SK-N-MC (cell line): ENCODE results near the gene ERLEC1.

Experiments used
- DNase-seq: peaks from one replicate; pipeline ENCODE4 v3.0.0-alpha.2; 2011; ENCODE audit warnings: low read depth, low spot score
- H3K27ac ChIP-seq: fragments of 200-600 bp; sonication (generic); 2 replicates; pipeline ENCODE4 v1.5.1; 2016; ENCODE audit warnings: mixed run types
- H3K36me3 ChIP-seq: fragments of 200-600 bp; sonication (generic); 2 replicates; pipeline ENCODE4 v1.6.1; 2017; ENCODE audit warnings: antibody characterized with exemption, low read length, mixed read lengths; ENCODE audit not compliant: insufficient read depth
- H3K4me3 ChIP-seq: fragments of 200-600 bp; sonication (generic); 2 replicates; pipeline ENCODE4 v1.5.1; 2016
- H3K9ac ChIP-seq: fragments of 200-600 bp; sonication (generic); 2 replicates; pipeline ENCODE4 v1.8.0; 2017; ENCODE audit warnings: mixed run types, mixed read lengths; ENCODE audit not compliant: insufficient read length
- H3K9me3 ChIP-seq: fragments of 200-600 bp; sonication (generic); 2 replicates; pipeline ENCODE4 v1.6.1; 2017; ENCODE audit warnings: low read depth, mild to moderate bottlenecking, antibody characterized with exemption, low read length, moderate library complexity, mixed read lengths
- EZH2 ChIP-seq: fragments of 200-600 bp; sonication (generic); IDR thresholded peaks from one replicate; pipeline ENCODE4 v1.6.1; 2017; ENCODE audit warnings: antibody characterized with exemption
- FOXP2 ChIP-seq: optimal IDR thresholded peaks from 2 replicates; pipeline ENCODE3; 2011; ENCODE audit warnings: mild to moderate bottlenecking, moderate library complexity; ENCODE audit not compliant: insufficient read depth; ENCODE audit errors: extremely low read length, control extremely low read depth
- POLR2AphosphoS5 ChIP-seq: IDR thresholded peaks from 2 replicates; pipeline ENCODE4 v1.6.1; 2012; ENCODE audit warnings: mild to moderate bottlenecking, low read depth, low read length, borderline replicate concordance

Gene ERLEC1

GRCh38 chr2:53787614-53788289 is 908 bp downstream of the ERLEC1 start:
- no peaks in the 10 kb centered on the region for H3K9me3 ChIP-seq
- no peak for TF ChIP-seq POLR2AphosphoS5
- no peak for TF ChIP-seq EZH2
- no peak for TF ChIP-seq FOXP2
- H3K36me3 ChIP-seq: no peaks in the 10 kb centered on the region
- H3K9ac ChIP-seq: peak overlapping the region; percentile 95
- no peak overlapping the region for H3K27ac ChIP-seq
- peak overlapping the region; percentile 97 for H3K4me3 ChIP-seq
- DNase-seq: no peak

GRCh38 chr2:53793261-53793660 is 6.4 kb downstream of the ERLEC1 start:
- H3K27ac ChIP-seq: no peak overlapping the region
- no peak overlapping the region for H3K9ac ChIP-seq
- TF ChIP-seq EZH2 (no peak), FOXP2 (no peak), POLR2AphosphoS5 (no peak)
- no peak for DNase-seq
- no peaks in the 10 kb centered on the region for H3K9me3 ChIP-seq
- H3K4me3 ChIP-seq: no peak overlapping the region
- H3K36me3 ChIP-seq: peaks cover 20% of the 10 kb centered on the region

- TF ChIP-seq POLR2AphosphoS5: no peak
- no peak for TF ChIP-seq FOXP2
- no peak for TF ChIP-seq EZH2
- Histone ChIP-seq H3K9me3 (no peaks in the 10 kb centered on the region), H3K4me3 (no peak overlapping the region), H3K9ac (no peak overlapping the region), H3K36me3 (peaks cover 22% of the 10 kb centered on the region), H3K27ac (no peak overlapping the region)
- DNase-seq: no peak
These were observed 7.0 kb downstream of the ERLEC1 start for GRCh38 chr2:53793821-53794220.

GRCh38 chr2:53801547-53801946 is 14.7 kb downstream of the ERLEC1 start:
- no peak overlapping the region for H3K4me3 ChIP-seq
- no peak overlapping the region for H3K9ac ChIP-seq
- DNase-seq: no peak
- peaks cover 29% of the 10 kb centered on the region for H3K36me3 ChIP-seq
- H3K27ac ChIP-seq: no peak overlapping the region
- H3K9me3 ChIP-seq: no peaks in the 10 kb centered on the region
- TF ChIP-seq FOXP2: no peak
- no peak for TF ChIP-seq POLR2AphosphoS5
- TF ChIP-seq EZH2: no peak

- no peak for DNase-seq
- no peak overlapping the region for H3K27ac ChIP-seq
- peaks cover 24% of the 10 kb centered on the region for H3K36me3 ChIP-seq
- H3K4me3 ChIP-seq: no peak overlapping the region
- TF ChIP-seq POLR2AphosphoS5: no peak
- TF ChIP-seq EZH2: no peak
- TF ChIP-seq FOXP2: no peak
- H3K9me3 ChIP-seq: no peaks in the 10 kb centered on the region
- H3K9ac ChIP-seq: no peak overlapping the region
These were observed 15.8 kb downstream of the ERLEC1 start for GRCh38 chr2:53802617-53803151.

- no peak for DNase-seq
- Histone ChIP-seq H3K9ac (no peak overlapping the region), H3K9me3 (no peaks in the 10 kb centered on the region), H3K36me3 (peaks cover 43% of the 10 kb centered on the region), H3K27ac (no peak overlapping the region), H3K4me3 (no peak overlapping the region)
- no peak for TF ChIP-seq FOXP2
These were observed 24.8 kb downstream of the ERLEC1 start for GRCh38 chr2:53811601-53812000.

- DNase-seq: no peak
- no peak for TF ChIP-seq EZH2
- no peak for TF ChIP-seq POLR2AphosphoS5
- no peak for TF ChIP-seq FOXP2
- H3K27ac ChIP-seq: no peak overlapping the region
- no peak overlapping the region for H3K4me3 ChIP-seq
- peaks cover 38% of the 10 kb centered on the region for H3K36me3 ChIP-seq
- no peak overlapping the region for H3K9ac ChIP-seq
- no peaks in the 10 kb centered on the region for H3K9me3 ChIP-seq
These were observed 26.3 kb downstream of the ERLEC1 start for GRCh38 chr2:53813151-53813550.

GRCh38 chr2:53818854-53819435 is 32.1 kb downstream of the ERLEC1 start:
- H3K9me3 ChIP-seq: no peaks in the 10 kb centered on the region
- TF ChIP-seq EZH2: no peak
- TF ChIP-seq POLR2AphosphoS5: no peak
- TF ChIP-seq FOXP2: no peak
- H3K36me3 ChIP-seq: peaks cover 22% of the 10 kb centered on the region
- no peak for DNase-seq
- H3K27ac ChIP-seq: no peak overlapping the region
- H3K4me3 ChIP-seq: no peak overlapping the region
- H3K9ac ChIP-seq: no peak overlapping the region
